ENCODE results near the gene NKD1.

DNA sequence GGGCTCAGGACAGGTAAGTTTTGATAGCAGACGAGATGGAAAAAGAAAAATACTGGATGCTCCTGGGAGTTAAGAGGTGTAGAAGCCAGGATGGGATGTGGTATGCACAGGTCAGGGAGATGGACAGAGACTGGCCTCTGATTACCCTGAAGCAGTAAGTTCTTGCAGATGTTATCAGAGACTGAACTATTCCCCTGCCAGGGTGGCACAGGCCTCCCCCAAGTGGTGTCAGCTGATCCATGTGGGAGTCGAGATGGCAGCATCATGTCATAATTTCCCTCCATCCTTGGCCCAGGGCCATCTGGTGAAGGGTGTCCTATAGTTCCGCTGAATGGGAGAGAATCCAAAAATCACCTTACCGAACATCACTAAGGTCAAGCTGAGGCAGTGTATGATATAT lies 14.1 kb upstream of the NKD1 start:
- TF ChIP-seq CTCF (IDR thresholded peaks at IDR 0.05) (no peak), POLR2AphosphoS5 (IDR thresholded peaks at IDR 0.05) (no peak), POLR2A (IDR thresholded peaks at IDR 0.05) (no peak)
